ENCODE results near the gene TECTB.

TECTB gene

GRCh38 chr10:112313234-112313633, 30.0 kb downstream of the TECTB start:
- no peak for DNase-seq

DNA sequence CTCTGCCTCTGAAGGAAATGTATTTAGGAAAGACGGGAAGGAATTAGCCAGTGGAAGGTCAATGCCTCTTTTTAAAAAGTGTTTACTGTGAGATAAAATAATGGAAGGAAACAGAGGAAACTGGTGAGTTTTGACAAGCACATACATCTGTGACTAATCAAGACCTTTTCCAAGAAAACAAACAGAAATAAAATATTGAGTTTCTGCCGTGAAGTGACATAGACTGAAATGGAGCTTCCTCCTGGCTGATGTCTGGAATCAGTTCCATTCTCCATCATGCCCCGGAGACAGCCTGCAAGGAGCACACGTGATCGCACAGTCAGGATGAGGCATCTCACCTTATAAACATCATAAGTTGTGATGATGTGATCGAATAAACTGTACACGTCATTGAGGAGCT, 30.7 kb downstream of the TECTB start:
- no peak for DNase-seq

DNA sequence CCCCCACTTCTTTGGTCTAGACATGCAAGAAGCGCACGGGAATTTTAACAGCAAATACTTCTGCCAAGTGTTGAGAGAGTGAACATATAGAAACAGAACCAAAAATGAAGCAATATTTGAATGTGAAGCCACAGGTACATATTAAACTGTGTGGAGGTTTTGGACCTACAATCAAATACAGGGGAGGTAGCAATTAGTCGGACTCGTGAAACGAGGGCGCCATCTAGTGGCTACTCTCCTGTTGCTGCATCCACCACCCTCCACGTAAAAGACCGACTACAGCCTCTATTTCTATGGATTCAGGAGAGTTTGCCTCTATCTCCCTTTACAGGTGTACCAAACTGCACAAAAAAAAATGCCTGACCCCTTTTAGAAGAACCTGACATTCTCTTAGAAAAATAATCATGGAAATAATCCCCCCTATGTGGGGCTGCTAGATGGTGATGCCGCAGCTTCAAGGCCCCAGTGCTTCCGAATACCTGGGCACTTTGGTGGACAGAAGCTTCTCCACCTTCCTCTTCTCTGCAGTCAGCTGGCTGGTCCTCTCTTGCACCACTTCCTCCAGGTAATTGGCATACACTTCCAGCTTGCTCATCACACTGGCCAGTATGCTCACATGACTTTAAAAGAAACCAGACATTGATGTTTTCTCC, 31.7 kb downstream of the TECTB start:
- DNase-seq, result peak; percentile 78 to 82

DNA sequence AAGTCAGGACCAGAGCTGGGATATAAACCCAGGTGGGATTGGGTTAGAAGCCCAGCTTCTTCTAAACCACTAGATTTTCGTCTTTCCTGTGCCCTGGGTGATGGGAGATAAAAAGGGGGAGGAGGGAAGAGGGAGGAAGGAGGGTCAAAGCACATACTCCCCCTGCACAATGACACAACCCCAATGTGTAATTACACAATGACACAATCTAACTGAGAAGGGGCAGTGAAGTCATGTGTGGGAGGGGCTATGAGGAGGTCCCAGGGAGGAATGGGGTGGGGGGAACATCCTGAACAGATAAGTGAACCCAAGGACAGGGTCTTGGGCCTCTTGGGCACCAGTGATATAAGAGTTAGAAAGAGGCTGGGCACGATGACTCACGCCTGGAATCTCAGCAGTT, 44.5 kb downstream of the TECTB start:
- DNase-seq, result no peak

DNA sequence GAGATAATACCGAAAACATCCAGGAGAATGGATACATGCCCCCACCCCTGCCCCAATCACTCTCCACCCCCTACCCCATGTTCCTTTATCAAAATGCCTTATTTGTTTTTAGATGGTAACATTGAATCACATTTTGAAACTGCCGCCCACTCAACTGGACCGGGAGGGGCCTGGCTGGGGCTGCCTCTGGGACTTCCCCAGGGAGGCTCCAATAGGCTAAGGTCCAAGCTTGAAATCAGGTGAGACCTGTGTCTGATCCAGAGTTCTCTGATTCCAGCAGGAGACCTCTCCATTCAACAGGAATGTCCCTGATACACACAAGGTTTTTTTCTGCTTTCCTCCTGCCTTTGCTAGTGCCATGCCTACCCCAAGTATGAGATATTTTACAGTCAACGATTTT, 47.0 kb downstream of the TECTB start:
- no peak for DNase-seq

DNA sequence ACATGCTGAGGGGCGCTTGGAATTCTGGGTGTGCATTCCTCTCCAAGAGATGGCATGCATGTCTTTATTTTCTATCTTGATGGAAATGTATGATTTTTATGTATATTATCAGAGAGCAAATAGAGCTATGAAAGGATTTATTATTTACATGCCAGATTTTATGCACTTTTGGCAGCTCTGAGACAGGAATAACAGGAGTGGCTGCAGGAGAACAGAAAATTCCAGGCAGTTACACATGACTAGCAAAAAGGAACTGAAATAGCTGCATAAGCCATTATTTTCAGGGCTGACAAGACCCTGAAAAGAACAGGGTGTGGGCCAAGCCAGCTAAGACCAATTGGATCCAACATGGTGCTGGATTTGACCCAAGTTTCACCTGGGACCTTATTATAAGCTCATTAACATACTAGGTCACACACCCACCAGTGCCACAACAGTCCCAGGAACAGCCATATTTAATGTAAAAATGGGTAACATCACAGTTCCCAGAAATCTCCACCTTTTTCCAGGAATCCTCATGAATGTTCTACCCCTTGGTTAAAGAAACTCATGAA, 47.5 kb downstream of the TECTB start:
- DNase-seq, result no peak

- DNase-seq, result no peak
Observed at GRCh38 chr10:112332022-112332421, 48.8 kb downstream of the TECTB start.

GRCh38 chr10:112332509-112333228, 49.5 kb downstream of the TECTB start:
- no peak for DNase-seq

- DNase-seq, result no peak
Observed at GRCh38 chr10:112333452-112333851, 50.3 kb downstream of the TECTB start.

DNA sequence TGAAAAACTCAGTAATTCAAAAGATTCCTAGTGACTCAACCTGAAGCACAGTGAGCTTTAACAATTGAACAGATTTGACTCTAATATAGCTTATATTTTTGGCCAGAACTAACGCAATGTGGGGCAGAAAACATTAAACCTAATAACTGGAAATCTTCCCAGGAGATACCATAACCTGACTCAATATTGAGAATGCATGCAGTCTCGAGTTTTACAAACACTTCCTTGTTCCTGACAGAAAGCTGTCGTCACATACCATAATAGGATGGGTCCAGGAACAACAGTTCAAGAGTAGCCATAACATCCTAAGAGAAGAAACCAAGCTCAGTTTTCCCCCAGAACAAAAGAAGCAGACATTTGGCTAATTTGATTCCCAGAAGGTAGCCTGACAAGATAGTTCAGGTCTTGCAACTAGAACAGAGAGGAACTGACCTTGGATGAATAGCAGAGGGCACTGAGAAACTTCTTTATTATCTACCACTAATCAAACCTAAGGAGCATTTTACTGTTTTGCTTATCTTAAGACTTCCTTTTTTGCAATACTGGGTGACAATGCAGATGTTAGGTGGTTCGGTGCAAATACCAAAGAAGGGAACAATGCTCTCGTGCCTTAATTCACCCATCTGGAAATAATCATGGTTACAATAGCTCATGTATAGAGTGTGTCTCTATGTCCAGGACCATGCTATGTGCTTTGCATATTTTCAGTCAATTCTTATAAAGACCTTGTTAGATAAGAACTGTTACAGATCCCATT, 52.1 kb downstream of the TECTB start:
- DNase-seq, result no peak

DNA sequence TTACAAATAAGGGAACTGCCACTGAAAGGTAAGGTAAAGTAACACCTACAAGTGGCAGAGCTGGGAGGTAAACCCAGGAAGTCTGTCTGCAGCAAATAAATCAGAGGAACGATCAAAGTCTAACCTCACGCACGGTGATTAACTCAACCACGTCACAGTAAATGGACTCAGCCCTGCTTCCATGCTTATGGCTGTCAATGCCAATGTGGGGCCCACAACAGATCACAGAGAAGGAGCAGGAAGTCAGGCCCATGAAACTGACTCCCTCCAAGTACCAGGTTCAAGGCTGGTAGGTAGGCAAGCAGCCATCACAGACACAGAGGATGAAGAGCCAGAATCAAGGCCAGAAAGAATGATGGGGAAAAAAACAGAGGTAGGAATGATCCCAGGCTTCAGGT, 52.7 kb downstream of the TECTB start:
- no peak for DNase-seq

- no peak for DNase-seq
Observed at GRCh38 chr10:112336556-112337201, 53.5 kb downstream of the TECTB start.

DNA sequence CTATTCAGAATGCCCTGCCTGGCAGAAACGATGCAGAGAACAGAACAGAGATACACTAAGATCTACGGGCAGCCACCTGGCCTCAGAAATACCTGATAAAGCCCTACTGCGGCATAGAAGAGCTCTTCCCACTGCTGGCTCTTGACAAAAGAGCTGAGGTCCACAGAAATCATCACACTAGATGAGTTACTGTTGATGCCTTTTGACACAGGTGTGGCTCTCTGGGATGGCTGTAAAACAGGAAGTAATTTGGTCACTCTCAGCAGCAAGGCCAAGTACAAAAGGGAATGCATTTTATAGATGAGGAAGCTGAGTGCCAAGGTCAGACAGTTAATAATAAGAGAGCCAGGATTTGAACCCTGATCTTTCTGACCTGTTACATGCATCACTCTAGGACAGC, 55.8 kb downstream of the TECTB start:
- no peak for DNase-seq

DNA sequence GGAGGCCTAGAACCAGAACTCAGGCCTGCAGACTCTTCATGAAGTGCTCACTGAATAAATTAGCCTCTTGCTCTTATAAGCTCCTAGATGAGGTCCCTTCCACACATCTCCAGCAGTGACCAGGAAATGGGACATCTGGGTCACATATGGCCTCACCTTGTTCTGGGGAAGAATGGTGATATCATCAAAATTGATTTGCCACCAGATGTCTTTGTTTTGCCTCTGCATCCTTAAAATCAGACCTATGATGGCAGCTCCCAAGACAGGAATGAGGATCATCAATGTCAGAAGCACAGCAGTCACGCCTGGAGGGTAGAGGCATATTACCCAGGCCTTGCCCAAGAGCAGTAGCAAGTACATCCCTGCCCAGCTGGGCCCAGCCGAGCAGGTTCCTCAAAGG, 57.4 kb downstream of the TECTB start:
- no peak for DNase-seq

GRCh38 chr10:112343056-112343806, 60.0 kb downstream of the TECTB start:
- DNase-seq, result no peak

- no peak for DNase-seq
Observed at GRCh38 chr10:112344261-112344660, 61.1 kb downstream of the TECTB start.

GRCh38 chr10:112345202-112345601, 62.0 kb downstream of the TECTB start:
- no peak for DNase-seq

DNA sequence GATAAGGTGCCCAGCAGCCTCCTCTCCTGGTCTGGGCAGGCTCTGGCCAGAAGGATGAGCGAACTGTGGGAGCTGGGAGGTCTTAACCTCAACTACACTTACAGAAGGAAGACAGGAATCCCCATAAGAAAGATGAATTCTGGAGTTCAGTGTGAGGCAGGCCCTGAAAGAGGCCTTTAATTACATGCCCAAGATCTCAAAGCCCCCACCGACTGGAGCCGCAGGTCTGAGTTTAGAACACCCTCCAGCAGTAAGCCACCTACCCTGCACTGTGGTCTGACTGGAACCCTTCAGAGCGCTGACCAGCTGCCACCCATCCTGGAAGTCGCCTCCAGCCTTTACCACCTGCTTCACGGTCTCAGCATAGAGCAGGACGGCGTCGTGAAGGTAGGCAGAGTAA, 62.5 kb downstream of the TECTB start:
- DNase-seq, result no peak

GRCh38 chr10:112346774-112347173, 63.6 kb downstream of the TECTB start:
- DNase-seq, result no peak

DNA sequence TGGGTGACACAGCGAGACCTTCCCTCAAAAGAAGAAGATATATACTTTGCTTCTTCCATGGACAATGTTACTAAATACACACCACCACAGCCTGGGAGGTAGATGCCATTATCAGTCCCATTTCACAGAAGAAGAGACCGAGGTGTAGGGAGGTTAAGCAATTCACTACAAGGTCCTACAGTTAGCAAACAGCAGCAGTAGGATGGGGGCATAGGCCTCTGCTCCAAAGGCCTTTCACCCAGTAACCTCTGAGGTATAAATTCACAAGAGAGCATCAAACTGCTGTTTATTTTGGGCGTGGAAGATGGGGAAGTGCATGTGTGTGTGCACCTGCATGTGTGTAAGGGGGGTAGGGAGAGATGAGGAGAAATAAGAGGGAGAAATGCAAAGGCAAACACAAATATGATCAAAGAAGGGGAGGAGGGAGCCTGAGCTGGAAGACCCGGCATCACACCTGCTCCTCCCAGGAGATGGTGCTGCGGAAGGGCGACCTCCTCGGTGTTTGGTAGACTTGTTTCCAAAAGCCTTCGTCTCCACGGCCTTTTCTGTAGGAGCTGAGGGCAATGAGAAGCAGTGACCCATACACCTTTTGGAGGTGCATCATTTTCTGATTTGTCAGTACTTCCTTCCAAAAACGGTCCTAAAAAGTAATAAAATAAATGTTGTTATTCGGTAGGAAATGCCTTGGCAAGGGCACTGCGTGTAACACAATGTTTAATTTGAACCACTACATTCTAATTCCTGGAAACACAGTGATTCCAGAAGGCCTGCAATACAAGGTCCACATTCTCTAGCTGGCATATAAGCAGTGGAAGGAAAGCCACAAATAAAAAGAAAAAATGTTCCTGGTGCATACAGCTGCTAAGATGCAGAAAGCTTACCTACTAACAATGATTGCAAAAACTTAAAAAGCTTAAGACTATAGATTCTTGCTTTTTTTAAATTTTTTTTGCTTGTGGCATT, 64.8 kb downstream of the TECTB start:
- no peak for DNase-seq

- DNase-seq, result no peak
Observed at GRCh38 chr10:112348759-112349158, 65.6 kb downstream of the TECTB start.

Measured in stimulated activated CD4-positive, alpha-beta T cell treated with anti-CD3 and anti-CD28 coated beads, Interleukin-2, amount 100 ng/mL, for 48 hours (primary cell).